GM21390 (cell line): ENCODE measurements around the gene CAMTA1.
"Not testable (repeated sequence)": the region's sequence is repeated elsewhere in the genome, so short reads cannot be mapped to it uniquely, and the experiment has no call there.

Experiments
- ATAC-seq: cut with Tn5 transposase; IDR thresholded peaks from one replicate; pipeline ENCODE4 v1.9.1; 2021; ENCODE audit not compliant: unreplicated experiment

CAMTA1 gene

DNA sequence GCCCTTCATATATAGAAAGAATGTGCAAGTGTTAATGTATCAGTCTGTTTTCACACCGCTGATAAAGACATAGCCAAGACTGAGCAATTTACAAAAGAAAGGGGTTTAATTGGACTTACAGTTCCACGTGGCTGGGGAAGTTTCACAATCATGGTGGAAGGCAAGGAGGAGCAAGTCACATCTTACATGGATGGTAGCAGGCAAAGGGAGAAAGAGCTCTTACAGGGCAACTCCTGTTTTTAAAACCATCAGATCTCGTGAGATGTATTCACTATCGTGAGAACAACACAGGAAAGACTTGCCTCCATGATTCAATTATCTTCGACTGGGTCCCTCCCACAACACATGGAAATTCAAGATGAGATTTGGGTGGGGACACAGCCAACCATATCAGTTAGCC, 907.8 kb downstream of the CAMTA1 start:
- not testable (repeated sequence) for ATAC-seq

DNA sequence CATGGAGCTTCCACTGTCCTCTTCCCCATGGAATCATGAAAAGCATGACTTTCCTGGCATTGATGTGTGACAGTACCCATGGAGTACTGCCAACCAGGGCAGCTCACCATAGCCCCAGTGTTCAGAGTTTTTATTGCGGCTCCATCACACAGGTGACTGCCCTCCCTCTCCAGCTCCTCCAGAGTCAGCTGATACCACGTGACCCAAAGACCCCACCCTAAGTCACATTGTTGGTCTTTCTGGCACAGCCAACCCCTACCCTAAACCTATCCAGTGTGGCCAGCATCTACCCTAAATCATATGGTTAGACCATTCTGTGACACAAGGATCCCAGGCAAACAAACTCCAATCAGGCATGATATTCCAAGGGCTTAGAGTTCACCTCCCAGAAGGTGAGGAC, 908.4 kb downstream of the CAMTA1 start:
- no peak for ATAC-seq

DNA sequence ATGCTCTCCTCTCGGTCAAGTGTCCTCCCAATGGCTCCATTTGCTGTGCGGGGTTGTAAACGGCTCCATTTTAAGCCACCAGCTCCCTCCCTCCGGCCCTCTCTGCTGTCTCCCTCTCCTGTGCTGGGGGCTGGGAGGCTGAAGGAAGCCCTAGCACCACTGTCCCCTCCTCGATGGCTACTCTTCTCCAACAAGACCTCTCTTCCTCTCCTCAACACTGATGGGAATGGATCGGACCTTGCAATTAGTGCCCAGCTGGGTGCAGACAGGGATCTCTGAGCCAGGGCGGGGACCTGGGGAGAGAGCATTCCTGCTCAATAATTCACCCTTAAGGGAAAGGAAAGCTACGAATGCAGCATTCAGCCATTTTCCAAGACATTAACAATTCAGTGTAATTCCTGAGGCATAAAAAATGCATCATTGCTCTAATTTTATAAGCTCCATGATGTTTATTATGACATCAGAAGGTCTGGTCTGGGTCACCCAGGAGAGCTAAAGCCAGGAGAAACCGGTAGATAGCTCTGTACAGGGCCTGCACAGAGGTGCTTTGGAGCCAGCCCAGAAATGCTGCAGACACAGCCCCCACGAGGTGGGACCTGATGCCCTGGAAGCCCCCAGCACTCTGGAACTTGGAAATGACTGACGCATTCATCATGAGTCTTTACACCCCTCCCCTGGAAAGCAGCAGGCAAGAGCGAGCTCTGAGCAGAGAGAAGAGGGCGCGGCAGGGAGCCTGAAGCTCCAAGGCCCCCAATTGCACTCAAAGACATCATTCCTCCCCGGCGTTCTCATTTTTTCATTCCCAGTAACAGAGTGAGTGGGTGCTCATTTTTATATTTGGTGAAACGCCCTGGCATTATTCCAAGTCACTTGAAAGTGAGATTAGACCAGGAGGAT, 909.6 kb downstream of the CAMTA1 start:
- ATAC-seq: no peak

DNA sequence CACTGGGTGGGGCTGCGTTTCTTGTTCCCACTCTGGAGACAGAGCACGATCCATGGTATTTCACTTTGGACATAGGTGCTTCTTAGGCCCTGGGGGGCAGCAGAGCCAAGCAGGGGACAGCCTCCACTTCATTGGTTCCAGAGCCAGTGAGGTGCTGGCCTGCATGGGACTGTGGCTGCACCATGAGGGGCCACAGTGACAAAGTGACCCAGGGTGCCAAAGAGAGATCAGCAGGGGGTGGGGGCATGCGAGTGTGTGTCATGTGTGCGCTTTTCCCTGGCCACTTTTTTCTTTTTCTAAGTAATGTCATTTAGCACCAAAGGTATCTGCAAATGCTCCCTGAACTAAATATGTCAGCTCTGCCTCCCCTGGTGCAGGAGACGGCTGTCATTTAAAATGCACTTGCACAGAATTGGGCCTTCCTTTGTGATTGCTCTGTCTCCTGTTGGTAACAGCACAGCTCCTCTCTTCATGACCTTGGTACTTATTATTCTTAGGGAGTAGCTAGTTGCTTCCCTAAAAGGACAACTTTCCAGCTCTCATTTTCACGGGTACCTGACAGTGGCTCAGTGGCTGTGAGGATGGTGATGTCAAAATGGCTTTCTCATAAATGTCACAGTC, 910.4 kb downstream of the CAMTA1 start:
- ATAC-seq: no peak

DNA sequence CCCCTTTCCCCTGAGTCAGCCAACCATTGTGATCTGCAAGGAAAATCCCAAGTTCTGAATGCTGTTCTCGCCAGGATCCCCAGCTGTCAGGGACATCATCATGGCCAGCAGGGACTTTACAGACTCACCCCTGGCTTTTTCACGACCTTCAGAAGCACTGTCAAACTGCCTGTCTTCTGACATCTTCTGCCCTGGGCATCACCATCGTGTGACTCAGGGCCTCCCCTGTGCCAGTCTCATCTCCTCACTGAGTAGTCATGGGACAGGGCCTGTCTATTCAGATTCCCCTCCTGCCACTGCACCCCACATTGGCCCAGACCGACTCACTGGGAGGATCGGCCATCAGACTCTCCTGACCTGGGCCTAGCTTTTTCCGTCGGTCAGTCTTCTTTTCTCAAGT, 913.4 kb downstream of the CAMTA1 start:
- no peak for ATAC-seq

DNA sequence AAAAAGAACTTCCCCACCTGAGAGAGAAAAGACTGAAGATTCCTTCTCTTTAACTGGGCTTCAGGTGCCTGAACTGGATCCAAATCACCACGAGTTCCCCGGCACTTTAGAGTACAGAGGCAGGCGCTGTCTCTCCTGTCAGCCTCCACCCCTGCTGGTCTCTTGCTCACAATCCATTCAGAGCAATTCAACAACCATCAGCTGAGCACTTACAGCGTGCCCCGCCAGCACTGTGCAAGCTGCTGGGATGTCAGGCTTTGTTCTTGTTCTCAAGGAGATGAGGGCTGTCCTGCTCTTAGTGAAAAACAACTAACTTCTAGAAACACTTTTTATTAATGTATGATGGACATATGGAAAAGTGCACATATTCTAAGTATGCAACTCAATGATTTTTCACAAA, 917.1 kb downstream of the CAMTA1 start:
- no peak for ATAC-seq

DNA sequence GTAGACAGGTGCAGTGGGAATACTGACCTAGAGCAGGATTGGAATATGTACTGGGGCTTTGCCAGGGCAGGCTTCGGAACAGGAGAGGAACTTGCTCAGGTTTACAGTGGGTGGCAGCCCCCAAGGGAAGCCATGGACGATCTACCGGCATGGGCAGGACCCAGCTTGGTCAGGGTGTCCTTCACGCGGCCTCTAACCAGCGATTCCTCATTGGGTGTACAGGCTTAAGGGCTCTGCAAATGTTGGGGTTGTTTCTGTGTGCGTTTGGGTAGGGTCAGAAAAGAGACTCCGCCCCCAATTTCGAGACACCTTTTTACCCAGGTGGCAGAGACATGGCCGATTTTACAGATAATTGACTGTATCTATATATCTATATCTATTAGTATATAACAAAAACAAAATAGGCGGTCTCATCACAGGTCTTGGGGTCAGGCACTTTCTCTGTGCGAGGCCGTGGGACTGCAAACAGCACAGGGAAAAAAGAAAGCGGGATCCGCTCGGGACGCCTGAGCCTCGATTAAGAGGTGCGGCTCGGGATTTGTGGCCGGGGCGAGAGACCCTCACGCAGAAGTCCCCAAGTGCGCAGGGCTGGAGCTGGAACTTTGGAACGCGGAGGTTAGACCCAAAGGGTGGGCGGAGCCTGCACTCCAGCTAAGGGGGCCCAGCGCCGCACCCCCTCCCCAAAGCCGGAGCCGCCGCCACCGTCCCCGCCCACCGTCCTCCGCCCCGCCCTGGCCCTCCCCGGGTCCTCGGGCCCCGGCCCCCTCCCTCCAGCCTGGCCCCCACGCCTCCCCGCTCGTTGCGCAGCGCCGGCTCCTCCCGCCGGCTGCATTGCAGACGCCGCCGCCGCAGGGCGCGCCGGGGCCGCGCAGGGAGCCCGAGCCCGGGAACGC, 918.3 kb downstream of the CAMTA1 start:
- ATAC-seq: no peak

DNA sequence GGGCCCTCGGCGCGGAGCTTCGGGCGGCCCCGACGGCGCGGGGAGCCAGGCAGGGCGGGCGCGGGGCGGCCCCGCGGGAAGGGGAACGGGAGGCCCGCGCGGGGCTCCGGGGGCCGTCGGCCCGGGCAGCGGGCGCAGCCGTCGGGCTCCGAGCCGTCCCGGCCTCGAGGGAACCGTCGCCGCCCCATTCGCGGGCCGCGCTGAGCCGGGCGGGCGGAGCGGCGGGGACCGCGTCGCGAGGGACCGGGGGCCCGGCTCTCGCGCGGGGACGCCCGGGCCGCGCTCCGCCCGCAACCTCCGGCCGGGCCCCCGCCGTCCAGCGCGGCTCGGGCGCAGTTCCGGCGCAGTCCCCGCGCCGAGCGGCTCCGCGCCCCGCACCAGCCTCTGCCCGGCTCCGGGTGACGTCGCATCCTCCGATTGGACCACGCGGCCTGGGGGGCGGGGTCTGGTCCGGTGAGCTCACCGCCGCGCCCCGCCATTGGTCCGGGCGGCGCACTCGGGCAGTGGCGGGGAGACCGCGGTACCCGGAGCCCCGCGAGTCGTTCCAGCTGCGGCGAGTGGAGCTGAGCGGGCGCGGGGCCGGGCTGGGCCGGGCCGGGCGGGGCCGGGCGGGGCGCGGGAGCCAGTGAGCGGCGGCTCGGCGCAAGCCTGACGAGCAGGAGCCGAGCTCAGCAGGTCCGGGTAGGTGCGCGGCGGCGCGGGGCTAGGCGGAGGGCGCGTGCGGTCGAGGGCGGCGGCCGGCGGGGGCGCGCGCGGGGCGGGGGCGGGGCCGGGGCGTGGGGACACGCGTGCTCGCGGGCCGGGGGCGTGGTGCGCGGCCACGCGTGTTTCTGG, 919.2 kb downstream of the CAMTA1 start:
- peak; percentile 99 for ATAC-seq

DNA sequence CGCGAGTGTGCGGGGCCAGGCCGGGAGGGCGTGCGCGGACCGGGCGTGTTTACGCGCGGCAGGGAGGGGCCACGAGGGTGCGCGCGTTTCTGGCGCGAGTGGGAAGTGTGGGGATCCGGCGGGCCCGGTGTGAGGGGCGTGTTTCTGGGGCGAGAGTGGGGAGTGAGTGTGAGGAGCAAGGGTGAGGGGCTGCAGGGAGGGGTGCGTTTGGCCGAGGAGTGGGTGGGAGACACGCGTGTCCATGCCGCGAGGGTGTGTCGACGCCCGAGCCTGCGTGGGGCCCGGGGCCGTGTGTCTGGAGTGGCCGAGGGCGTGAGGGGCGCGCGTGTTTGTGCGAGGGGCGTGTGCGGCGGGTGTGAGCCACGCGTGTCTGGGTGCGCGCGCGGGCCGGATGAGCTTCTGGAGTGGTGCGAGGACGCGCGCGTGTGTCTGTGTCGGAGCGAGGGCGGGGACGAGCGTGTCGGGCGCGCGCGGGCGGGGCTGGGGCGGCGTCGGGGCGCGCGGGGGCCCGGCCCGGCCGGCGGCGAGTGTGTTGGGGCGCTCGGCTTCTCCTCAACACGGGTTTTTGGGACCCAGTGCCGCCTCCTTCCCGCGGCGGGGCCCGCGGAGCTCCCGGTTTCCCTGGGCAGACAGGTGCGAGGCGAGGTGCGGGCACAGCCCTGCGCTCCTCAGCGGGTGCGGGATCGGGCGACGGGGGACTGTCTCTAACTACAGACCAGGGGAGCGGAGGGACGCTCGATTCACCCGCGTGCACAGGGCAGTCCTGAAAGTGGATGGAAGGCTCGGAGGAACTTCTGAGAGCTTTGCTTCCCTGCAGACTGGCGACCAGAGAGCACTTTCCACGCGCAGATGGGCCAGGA, 920.0 kb downstream of the CAMTA1 start:
- ATAC-seq: no peak

DNA sequence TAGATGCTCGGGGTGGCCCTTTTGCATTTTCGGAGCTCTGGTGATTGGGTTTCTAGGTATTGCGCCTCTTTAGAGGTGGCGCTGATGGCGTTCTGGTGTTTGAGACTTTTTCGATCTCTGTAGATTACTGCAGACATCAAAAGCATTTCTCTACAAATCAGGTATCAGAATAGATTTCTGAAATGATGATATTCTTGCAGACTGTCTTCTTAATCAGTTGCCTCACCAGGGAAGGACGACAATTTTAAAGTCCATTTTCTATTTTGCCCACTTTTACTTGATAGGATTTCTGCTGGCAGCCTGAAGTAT, 920.6 kb downstream of the CAMTA1 start:
- no peak for ATAC-seq

DNA sequence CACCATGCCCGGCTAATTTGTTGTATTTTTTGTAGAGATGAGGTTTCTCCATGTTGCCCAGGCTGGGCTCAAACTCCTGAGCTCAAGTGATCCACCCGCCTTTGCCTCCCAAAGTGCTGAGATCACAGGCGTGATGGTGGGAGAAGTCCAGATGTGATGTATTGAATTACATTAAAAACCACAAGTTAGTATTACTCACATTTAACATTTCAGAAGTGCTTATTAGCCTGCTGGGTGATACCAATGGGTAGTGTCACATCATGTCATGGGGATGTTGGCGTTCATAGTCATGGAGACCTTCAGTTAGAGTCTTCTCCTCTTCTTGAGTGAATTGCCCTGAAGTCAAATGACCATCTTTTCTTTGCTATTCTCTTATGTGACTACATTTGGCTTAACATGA, 922.3 kb downstream of the CAMTA1 start:
- ATAC-seq: no peak

DNA sequence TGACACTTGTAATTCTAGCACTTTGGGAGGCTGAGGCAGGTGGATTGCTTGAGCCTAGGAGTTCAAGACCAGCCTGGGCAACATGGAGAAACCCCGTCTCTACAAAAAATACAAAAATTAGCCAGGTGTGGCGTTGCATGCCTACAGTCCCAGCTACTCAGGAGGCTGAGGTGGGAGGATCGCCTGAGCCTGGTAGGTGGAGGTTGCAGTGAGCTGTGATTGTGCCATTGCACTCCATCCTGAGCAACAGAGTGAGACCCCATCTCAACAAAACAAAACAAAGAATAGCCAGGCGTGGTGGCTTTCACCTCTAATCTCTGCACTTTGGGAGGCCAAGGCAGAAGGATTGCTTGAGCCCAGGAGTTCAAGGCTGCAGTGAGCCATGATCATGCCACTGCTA, 922.8 kb downstream of the CAMTA1 start:
- not testable (repeated sequence) for ATAC-seq

DNA sequence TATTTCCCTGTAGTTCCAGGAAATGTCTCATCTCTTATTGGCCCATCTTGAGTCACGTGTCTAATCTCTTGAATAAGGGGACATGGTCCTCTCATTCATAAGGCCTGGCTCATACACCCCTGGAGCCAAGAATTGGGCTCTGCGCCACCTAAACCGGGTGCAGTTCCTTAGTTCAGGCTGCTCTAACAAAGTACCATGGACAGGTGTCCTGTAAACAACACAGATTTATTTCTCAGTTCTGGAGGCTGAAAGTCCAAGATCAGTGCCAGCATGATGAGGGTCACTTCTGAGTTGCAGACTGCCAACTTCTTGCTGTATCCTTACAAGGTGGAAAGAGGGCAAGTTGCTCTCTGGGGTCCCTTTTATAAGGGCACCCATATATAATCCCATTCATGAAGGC, 925.6 kb downstream of the CAMTA1 start:
- no peak for ATAC-seq

DNA sequence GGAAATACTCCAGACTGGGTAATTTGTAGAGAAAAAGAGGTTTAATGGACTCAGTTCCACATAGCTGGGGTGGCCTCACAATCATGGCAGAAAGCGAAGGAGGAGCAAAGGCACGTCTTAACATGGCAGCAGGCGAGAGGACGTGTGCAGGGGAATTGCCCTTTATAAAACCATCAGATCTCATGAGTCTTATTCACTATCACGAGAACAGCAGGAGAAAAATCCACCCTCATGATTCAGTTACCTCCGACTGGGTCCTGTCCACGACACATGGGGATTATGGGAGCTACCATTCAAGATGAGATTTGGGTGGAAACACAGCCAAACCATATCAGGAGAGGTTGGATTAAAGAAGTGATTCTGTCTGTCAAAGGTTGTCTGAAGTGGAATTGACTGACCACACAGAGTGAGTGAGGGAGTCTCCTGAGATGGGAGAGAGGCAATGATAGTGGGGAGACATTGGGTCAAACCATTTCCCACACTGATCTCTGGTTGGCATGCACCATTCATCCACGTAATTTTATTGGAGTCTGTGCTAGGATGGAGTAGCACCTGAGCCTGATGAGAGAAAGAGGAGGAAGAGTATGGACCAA, 927.6 kb downstream of the CAMTA1 start:
- no peak for ATAC-seq

DNA sequence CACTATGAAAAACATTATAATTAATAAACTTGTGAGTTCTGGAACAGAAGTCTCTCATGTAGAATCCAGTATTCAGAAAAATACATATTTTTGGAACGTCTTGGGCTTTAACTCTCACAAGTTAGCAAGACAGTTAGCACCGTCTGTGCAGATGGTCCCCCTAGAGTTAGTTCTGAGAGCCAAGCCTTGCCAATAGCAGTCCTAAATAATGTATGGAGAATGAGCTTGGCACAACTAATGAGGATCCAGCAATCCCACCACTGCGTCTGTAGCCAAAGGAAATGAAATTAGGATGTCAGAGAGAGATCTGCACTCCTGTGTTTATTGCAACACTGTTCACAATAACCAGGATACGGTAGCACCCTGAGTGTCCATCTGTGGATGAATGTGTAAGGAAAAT, 931.3 kb downstream of the CAMTA1 start:
- ATAC-seq: no peak

DNA sequence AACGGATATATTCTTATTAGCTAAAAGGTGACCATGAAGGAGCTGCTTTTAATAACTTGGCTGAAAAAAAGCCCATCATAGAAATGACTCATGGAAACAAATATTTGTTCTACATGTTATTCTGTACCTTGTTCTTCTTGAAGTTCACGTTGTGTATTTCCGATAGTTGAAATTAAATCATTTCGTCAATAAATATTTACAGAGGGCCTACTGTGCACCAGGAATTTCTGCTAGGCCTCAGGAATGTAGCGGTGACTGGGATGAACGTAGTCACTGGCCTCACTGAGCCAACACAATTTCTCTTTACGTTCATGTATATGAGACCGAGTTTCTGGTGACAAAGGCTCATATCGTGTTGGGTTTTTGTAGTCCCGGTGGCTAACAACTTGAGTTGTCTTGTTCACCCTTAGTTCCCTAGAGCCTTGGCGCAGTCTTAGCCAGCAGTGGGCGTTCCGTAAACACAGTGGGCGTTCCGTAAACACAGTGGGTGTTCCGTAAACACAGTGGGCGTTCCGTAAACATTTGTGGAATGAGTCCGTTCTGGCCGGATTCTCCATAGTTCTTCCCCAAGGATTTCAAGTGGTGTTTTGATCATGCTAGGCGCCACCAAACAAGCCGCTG, 932.6 kb downstream of the CAMTA1 start:
- no peak for ATAC-seq

DNA sequence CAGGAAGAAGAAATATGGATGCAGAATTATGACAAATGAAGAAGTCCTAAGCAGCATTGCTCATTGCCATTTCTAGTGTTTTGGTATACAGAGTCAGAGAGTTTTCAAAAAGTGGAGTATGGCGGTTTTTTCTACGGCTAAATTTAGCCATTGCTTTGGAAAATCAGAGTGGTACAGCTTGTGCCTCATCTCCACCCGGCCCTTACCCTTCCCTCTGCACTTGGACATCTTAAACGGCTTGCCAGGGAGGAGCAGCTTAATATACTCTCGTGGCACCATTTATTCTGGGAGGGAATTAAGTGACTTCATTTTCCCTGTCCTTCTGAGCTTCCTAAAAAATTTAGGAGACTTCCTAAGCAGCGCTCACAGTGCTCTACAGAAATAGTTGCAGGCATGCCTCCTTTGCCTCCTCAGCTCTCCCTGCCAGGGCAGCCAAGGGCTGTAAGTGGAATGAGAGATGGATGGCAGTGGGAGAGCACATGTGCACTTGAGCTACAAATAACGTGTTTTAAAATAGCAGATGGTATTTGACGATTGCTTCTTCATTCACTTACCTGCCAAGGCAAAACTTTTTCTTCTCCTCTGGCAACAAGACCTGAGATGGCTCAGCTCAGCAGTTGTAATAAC, 934.3 kb downstream of the CAMTA1 start:
- no peak for ATAC-seq

DNA sequence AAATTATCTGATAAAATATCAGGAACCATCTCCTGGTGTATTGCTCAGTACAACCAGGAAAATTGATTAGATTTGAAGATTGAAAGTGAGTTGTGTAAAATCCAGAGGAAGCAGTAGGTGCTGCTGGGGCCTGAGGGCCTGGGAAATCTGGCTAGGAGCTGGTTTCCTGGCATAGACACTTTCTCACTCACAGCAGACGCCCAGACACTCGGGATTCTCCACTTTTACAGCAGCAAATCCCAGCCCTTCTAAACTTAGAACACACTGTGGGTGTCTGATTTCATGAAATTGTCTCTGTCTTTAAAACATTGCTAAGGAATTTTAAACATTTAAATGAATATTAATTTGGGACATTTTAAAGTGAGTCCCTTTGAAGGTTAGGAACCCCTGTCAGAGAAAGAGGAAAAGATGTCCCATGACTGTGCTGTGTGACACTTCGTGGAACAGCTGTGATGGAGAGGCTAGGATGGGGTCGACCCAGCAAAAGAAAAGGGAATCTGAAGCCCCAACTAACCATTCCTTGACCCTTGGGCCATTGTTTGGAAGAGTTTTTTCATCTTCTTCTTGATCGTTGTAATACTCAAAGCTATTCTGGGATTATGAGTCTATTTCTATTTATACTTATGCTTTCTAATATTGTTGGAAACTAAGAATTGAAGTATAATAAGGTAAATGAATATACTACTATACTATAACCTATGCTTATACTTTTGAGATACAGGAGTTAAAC, 936.9 kb downstream of the CAMTA1 start:
- no peak for ATAC-seq
